Skin of body (tissue), 2 donors: ENCODE data around the gene AMOTL1. TPM values are rescaled to one million over a fixed set of nuclear protein-coding genes. Genes with fewer than 3 reads are reported as not detected.
"Not testable (repeated sequence)": the region's sequence is repeated elsewhere in the genome, so short reads cannot be mapped to it uniquely, and the experiment has no call there.

Source experiments
- DNase-seq: peaks from one replicate; lab custom pipeline; 2025; lab: John Stamatoyannopoulos, UW
- total RNA-seq: library from RNA; depleted of rRNA; stranded (reverse); fragments of >200 nt; gene quantifications from one replicate; pipeline ENCODE4 v1.2.3, GENCODE V29; 2014

Gene AMOTL1
- total RNA-seq, 1 donor from 2014 or later = 80.7 TPM

DNA sequence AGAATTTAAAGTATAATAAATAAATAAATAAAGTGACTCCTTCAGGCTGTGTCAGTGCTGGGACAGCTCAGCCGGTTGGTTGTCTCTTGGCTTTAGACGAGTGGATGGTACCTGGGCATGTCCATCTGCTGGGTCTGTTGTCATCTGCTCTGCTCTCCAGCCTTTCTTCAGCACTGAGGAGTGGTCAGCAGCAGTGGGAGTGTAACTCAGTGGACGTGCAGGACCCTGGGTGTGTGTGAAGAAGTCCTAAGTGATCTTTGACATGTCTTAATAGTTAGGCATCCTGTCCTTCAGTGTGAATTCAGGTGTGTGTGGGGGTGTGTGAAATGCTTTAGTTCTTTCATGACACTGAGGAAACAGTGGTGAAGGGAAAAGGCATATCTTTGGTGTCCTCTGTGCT, 24.3 kb downstream of the AMOTL1 start:
- DNase-seq = no peak

DNA sequence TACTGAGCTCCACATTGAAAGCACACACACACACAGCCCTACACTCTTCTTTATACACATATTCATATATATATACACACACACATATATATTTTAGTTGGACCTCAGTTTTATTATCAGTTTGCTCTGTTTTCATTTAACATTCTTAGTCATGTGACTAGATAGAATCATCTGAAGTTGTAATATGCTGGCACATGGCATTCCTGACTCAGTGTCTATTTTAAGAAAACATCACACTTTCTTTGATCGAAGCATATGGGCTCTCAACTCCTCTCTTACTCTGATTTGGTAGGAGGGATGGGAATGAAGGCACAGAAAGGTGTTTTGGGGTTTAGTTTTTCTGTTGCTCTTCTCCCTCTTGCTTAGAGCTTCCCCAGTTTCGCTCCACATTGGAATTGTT, 24.8 kb downstream of the AMOTL1 start:
- DNase-seq = no peak

DNA sequence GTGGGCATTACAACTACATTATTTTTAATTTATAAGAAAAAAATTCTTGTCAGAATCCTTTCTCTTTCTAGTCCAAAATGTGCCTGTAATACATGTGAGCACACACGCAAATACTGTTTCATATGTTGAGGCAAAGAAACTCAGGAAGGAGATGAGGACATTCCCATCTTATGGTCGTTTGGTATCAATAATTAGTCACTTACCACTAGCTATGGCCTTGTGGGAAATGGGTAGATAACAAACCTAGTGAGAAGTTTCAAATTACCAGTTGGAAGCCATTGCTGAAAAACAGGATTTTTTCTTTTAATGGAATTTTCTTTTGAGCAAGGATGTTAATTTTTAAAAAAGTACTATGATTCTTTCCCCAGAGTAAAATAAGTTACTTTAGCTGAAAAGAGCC, 25.7 kb downstream of the AMOTL1 start:
- no peak for DNase-seq

DNA sequence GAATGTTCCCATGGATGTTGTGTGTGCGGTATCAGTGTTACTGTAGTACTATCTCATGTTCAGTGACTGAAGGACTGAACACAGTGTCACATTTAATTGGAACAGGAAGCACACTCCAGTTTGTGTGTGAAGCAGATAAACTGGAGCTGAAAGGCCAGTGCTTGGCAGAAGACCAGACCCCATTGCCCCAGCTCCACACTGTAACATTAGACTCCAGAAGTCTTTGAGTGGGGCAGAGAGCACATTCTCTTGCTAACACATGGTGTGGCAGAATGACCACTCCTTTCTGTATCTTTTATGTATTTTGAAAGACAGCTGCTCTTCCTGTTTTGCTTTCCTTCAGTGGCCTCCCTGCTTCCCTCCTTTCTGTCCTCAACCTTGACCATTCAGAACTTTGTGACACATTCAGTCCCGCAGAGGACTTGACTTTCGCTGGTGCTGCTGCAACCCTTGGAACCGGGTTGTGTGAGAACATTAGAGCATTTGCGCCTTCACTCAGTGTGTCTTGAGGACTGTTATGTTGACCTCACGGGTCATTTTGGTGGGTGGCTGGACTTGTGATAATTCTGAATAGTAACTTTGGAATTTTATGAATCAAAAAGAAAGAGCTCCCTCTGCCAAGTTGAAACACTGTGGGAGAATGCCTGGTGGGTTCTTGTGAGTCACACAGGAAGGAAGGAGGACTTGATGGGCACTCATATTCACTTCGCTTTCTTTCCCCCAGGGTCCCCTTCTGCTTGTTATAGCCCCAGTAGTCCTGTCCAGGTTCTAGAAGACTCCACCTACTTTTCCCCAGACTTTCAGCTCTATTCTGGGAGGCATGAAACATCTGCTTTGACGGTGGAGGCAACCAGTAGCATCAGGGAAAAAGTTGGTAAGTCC, 26.4 kb downstream of the AMOTL1 start:
- DNase-seq = peak; percentile 35

DNA sequence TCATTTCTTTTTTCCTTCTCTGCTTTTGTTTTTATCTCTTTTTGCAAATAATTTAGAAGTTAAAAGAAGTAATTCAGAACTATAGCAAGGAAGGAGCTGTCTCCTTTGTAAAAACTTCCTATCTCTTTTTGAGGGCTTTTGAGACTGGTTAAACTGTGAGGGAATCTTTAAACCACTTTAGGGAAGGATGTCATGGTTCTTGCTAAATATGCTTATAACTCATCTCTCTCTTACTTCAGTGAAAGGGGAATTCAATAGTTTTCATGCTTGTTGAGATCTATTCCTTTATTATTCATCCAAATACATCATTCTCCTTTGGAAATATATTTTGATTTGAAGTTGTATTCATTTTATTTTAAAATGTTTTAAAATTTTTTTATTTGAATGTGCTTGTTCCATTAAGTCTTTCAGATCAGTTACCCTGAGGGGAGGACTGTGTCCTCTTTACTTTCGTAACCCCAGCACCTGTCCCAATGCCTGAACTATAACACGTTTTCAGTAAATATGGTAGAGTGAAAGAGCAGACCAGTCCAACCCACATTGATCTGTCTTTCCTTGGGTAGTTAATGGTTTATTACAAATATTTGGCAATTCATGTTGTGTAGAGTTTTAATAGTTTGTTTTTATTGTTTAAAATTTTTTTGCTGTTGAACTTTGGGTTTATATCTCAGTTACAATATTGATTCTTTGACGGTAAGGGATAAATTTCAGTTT, 27.5 kb downstream of the AMOTL1 start:
- no peak for DNase-seq

DNA sequence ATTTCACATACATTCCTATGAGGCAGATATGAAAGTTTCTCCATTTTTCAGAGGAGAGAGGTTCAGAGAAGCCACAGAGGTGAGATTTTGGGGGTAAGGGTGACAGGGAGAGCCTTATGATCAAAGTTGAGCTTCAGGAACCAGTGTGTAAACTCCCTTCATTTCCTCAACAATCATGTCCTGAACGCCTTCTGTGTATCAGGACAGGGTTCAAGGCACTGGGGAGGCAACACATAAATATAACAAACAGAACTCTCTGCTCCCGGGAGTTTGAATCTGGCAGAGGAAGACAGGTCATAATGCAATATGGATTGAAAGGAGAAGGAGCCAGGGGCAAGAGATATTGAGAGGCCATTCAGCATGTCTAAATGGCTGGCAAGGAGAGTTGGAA, 28.0 kb downstream of the AMOTL1 start:
- no peak for DNase-seq

DNA sequence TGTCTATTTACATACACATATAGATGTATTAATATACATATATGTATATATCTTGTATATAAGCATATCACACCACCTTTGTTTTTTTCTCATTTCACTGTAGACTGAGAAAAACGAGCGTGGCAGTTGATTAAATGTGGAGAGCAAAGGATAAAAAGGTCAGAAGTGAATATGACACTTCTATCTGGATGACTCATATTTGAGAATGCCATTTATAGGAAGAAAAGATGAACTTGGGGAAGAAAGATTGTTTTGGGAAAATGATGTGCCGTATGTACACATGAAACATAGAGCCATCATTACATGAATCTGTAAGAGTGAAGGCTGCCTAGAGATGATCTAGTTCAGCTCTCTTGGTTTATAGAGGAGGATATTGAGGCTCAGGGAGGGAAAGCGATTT, 28.7 kb downstream of the AMOTL1 start:
- DNase-seq = no peak

DNA sequence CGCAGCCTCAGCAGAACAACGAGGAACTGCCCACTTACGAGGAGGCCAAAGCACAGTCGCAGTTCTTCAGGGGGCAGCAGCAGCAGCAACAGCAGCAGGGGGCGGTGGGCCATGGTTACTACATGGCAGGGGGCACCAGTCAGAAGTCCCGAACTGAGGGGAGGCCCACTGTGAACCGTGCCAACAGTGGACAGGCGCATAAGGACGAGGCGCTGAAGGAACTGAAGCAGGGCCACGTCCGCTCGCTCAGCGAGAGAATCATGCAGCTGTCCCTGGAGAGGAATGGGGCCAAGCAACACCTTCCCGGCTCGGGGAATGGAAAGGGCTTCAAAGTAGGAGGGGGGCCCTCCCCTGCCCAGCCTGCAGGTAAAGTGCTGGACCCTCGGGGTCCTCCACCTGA, 31.6 kb downstream of the AMOTL1 start:
- no peak for DNase-seq

DNA sequence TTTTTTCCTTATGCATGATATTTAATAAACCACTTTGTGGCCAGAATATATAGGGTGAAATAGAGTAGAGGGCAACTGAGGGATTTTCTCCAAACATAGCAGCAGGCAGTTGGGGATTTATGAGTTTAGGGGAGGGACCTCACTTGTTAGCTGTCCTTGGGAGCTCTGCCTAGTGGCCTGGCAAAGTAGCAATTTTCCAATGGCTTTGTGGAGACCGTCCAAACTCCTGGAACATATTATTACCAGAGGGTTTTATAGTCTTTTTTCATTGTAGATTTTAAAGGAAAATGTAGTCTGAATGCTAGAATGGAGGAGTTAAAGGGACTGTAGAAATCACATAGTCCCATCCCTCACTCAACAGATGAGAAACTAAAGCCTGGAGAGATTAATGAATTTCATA, 32.3 kb downstream of the AMOTL1 start:
- DNase-seq = peak; percentile 96

DNA sequence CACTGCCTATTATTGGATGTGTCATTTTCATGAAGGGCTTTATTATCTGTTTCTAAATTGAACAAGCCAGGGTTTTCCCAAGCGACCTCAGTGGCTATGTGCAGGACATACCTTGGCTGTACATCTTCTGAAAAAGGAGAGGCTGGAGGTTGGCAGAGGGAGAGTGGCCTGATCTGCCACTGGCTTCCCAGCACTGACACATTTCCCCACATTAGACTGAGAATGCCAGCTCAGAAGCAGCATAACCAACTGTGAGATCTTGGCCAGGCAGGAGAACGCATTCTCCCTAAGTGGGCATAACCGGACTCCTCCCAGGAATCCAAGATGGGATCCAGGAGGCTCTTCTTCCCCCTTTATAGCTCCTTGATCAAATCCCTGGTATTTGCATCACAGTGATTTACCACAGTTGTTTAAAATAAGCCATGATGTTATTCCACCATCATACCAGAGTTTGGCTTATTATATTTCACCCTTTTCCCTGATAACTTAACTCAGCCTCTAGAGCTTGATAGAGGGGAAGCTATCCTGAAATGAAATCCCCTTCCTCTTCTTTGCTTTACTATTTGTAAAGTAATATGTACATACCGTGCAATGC, 33.8 kb downstream of the AMOTL1 start:
- no peak for DNase-seq

DNA sequence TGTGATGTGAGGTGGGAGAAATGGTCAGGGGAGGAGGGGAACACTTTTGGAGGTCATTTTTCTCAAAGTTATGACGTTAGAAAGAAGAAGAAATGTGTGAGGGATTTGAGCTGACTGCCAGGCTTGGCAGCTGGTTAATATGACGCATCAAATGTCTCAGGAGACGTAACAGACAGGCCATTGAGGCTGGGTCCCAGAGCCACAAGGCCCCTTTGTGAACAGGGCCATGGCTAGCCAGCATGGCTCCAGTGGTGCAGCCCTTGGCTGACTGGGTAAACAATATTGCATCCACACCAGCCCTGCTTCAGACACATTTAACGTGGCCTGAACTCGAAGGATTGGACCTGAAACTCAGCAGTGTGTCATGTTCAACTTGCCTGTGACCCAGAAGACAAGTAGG, 34.3 kb downstream of the AMOTL1 start:
- no peak for DNase-seq

DNA sequence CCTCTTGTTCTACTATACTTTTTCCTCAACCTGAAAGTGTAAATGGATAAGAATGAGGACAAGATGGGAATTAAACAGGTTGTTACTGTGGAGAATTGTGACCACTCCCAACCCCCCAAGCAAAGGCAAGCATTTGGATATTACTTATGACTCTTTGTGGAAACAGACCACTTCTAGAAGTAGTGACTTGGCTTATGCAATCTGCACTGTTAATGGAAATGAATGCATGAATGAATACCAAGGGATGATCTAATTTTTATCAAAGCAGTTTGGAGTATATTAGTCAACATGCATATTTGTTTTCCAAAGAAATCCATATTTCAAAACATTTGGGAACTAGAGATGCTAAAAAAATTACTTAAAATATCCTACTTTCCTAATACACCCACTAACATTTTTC, 35.3 kb downstream of the AMOTL1 start:
- DNase-seq = no peak

DNA sequence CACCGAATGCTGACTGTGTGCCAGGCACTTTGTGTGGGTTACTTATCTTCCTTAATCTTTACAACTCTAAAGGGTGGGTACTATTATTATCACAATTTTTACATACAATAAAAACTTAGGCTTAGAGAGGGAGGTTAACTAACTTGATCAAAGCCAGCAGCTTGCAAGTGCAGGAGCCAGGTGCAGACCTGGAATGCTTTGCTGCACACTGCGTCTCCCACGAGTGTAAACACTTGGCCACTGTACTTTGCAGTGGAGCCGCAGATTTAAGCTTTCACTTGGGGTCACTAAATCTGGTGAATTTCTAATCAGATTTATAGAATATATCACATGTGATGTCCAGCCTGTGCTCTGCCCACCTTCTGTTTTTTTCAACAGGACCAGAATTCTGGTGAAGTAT, 36.7 kb downstream of the AMOTL1 start:
- DNase-seq = no peak

DNA sequence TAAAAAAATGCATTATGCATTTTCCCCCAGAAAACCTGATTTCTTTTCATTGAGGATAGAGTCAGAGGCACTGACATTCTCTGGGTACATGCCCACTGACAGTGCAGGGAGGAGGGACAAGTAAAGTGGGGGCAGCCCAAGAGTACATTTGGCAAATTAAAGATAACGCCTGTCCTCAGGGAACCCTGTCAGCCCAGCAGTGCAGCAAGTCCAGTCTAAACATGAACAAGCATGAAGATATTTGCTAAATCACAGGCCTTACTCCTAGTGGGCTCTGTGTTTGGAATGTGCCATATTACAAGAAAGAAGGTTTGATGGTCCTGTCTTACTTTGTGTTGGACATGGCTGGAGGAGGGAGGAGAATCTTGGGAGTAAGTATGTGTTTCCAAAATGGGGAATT, 37.9 kb downstream of the AMOTL1 start:
- no peak for DNase-seq

DNA sequence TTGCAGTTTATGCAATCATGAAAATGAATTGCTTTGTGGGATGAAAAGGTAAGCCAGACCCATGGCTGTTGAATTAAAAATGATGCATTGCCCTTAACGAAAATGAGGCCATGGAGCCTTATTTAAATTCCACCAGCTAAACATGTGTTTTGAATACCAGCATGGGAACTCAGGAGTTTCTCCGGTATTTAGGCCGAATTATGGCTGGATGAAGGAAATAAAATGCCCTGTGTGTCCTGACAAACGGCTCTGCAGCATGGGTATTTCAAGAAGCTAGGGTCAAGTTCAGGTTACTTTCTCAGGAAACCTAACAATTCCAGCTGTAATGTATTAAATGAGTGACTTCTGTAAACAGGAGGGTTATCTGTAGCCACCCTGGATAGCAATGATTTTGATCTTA, 38.3 kb downstream of the AMOTL1 start:
- no peak for DNase-seq

DNA sequence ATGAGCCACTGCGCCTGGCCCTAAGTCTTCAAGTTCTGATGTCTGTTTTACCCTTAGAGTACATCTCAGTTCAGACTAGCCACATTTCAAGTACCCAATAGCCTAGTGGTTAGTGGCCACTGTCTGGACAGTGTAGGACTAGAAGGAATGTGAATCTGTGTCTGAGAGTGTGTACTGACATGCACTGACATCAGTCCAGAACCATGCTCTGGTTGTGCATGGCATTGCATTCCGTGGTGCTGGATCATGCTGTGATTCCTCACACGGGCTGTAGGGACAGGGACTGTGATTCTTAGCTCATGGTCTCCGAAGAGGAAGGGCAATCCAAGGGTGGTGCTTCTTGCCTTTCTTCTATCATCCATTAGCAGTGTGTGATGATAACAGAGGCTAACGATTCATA, 41.1 kb downstream of the AMOTL1 start:
- DNase-seq = no peak

DNA sequence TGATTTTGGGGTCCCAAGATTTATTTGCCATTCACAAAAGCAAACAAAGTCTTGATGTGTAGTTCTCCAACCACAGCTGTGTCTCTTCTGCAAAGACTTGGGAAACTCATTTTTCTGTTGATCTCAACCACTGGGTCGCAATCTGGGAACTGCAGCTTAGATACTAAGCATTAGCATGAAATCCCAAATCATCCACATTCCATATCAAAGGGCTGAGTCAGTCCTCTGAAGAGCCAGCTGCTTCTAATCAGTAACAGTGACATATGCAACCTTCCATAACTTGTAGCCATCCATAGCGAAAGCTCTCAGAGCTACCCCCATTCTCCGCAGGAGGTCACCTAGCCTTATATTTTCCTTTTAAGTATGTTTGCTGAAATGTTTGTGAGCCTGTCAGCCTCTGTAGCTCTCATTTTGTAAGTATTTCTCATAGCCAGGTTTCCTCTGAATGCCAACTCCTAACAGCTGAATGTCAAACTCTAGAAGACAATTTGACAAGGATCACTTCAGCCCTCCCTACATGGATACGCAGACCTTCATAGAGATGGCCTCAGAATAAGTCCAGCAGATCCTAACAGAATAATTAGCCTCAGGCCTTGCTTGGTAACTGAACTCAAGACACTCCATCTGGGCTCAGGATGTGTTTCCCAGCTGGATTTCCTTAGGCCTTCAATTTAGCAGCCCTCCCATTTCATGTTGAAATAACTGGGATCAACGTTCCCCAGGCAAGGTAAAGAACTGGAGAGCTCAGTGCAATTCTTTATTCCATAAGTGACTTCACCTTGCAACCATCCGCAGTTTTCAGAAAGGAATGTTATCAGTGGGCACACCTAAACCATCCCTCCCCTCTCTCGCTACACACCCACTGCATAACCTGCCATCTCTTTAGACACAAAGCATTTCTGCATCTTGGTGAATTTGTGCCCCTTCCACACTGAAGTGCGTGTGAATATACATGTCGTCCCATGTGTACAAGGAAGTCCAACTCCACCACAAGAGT, 44.9 kb downstream of the AMOTL1 start:
- DNase-seq = not testable (repeated sequence)

DNA sequence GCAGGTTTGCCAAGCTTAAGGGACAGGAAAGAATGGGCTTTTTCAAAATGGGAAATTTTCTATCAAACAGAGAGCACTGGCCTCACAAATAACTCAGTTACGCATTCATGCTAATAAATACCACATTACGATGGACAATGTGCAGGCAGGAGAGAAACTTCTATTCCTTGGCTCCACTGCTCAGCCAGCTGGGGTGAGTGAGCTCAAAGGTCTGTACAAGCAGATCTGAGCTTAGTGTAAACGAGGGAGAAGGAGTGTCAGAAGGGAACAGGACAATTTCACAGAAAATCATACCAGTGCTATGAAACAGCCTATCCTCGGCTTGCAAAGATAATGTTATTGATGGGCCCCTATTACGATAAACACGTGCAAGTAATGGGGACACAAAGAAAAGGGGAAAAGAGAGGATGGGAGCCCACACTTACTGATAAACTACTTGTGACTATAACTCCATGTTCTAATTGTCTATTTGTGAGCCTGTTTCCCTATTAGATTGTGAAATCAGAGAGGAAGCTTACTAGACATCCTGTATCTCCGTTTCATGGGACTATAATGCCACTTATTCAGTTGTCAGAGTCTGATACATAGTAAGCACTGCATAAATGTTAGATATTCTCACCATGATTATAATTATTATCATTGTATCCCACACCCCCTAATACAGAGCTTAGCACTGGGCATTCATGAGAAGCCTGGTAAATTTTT, 46.3 kb downstream of the AMOTL1 start:
- DNase-seq = no peak

DNA sequence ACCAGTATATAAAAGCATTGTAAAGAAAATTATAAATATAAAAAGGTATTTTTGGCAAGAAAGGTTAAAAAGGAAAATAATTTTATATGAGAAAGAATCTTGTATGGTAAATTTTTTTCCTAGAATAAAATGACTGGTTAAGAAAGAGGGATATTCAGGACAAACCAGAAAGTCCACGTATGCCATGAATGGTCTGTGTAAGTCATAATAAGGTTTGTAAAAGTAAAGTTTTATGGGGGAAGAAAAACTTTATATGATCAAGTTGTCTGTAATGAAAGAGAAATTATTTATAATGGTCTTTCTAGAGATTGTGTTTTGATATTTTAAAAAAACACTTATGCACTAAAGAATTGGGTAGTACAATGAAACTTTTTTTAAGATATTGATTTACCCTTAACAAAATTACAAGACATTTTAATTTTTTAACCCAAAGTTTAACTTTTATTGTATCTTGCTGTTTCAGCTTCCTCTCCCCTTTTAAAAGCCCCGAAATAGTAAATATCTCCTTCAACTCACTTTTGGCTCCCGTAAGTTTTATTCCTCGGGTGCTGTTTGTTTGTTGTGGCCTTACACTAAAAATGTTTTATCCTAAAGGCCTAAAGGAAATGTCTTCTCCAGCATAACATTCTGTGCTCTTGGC, 47.7 kb downstream of the AMOTL1 start:
- no peak for DNase-seq

DNA sequence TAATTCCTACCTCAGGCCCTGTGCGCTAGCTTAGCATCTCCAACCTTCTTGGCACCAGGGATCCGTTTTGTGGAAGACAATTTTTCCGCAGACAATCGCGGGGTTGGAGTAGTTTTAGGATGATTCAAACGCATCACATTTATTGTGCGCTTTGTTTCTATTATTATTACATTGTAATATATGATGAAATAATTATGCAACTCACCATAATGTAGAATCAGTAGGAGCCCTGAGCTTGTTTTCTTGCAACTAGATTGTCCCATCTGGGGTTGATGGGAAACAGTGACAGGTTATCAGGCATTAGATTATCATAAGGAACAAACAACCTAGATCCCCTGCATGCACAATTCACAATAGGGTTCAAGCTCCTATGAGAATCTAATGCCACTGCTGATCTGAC, 52.3 kb downstream of the AMOTL1 start:
- DNase-seq = no peak
